GM11168 (cell line): ENCODE data around the gene TANC1.

Experiments used
- in situ Hi-C: fragments of 300-500 bp; cut with MboI; formaldehyde crosslinking; loops from one replicate; pipeline ENCODE4 v1.12.0; 2022; ENCODE audit warnings: low sequenced_read_pairs; ENCODE audit not compliant: unreplicated experiment

Gene TANC1

DNA sequence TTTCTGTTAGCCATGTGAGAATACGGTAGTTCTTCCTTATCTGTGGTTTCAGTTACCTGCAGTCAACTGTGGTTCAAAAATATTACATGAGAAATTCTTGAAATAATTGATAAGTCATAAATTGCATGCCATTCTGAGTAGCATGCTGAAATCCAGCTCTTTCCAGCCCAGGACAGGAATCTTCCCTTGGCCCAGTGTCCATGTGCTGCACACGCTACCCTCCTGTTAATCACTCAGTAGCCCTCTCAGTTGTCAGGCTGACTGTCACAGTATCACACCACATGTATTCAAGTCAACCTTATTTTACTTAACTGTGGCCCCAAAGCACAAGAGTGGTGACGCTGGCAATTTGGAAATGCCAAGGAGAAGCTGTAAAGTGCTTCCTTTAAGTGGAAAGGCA is 141.1 kb downstream of the TANC1 start:
- in situ Hi-C loops: no loop called here

DNA sequence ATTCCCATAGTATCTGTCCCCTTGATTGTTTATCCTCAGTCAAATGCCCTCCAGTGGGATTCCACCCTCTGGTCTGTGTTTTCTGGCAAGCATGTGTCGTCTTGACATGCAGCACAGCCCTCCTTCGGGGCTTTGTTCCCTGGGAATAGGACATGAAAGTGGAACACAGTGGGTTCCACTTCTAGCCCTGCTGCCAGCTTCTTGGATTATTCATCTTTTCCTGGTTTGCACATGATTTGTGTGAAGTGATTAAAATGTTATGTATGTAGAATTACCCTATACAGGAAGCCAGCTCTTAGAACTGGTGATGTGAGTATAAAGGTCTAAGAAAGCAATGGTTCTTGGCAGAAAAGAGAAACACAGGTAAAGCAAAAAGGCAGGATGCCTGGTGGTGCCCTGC is 142.3 kb downstream of the TANC1 start:
- in situ Hi-C loops: no loop called here

DNA sequence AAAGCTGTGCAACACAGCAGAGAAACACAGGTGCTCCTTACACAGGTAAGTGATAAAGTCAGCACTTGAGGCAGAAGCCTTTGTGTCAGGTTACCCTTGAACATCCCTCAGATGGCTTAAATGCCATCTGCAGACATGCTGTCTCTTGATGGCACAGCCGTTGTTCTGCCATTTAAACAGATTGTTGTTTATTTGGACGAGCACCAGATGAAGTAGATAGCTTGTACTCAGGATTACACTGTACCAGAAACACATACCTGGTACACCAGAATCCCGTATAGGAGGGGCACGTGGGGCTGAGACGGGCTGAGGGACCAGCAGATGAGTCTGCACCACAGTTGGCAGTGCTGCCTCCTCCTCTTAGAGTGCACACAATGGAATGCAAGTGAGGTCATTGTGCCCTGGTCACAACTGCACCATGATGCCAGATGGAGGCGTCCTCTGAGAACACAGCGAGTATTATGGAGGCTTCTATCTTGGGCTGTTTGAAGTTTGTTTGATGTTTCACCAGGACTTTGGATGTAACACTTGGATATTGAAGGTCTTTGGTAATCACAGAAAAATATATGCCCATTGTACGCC is 143.0 kb downstream of the TANC1 start:
- in situ Hi-C loops: no loop called here

DNA sequence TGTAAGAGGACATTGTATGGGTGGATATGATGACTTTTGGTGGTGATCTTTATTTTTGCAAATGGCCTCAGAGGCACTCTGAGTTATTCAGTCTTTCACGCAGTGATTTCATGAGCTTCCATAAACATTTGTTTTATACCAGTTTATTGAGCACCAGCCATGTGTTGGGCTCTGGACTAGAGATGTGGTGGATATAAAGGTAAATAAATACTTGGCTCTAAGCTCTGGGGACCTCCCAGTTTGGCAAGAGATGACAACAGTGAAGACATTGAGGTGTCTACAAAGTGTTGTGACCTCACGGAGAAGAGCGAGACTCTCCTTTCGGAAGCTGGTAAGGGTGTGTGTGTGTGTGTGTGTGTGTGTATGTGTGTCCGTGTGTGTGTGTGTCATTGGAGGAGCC is 146.4 kb downstream of the TANC1 start:
- in situ Hi-C loops: no loop called here

DNA sequence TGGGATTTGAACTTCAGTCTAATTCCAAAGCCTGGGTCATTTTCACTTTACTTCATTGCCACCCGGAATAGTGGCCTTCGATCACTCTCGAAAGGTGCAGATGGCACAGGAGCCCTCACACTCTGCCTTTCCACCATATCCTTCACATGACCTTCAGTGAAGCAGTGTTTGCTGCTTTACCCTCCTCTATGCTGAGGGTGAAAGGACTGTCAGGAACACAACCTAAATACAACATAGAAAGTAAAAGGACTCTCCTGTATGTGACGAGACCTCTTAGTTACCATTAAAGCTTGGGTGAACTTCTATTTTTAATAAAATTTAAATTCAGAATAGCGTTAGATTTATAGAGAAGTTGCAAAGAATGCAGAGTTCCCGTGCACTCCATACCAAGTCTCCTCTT is 148.5 kb downstream of the TANC1 start:
- in situ Hi-C loops: no loop called here

DNA sequence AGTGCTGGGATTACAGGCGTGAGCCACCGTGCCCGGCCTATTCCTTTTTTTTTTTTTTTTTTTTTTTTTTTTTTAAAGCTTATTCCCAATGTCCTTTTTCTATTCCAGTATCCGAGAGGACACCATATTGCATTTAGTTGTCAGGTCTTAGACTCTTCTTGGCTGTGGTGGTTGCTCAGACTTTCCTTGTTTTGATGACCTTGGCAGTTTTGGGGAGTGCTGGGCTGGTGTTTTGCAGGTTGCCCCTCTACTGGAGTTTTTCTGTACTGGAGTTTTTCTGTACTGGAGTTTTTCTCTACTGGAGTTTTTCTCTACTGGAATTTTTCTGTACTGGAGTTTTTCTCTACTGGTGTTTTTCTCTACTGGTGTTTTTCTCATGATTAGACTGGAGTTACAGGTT is 149.2 kb downstream of the TANC1 start:
- in situ Hi-C loops: no loop called here

DNA sequence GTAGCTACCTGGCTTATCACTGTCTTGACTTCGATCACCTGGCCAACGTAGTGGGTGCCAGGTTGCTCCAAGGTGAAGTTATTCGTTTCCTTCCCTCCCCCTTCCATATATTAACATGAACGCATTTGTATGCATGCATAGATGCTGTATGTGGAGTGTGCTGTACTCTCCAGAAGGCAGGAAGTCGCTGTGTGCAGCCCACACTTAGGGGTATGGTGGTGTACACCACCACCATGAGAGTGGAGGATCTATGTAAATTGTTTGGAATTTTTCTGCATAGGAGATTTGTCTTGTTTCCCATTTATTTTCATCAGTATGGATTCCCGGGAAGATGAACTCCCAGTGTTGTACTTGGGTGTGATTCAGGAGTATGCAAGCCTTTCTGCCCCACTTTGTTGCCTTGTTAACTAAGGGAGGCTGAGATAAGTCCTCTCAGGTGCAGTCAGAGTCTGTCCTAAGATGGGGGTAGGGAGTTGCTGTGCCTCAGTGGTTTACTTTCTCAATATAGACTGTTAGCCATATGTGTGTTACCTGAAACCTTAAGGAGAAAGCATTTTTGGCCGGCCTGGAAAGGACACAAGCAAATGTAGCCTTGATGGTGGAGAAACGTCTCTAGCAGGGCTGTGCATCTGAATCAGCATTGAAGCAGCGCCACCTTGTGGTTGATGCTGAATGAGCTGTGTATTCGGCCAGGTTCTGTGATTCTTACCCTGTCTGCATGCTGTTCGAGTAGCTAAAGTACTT is 149.8 kb downstream of the TANC1 start:
- in situ Hi-C loops: no loop called here

DNA sequence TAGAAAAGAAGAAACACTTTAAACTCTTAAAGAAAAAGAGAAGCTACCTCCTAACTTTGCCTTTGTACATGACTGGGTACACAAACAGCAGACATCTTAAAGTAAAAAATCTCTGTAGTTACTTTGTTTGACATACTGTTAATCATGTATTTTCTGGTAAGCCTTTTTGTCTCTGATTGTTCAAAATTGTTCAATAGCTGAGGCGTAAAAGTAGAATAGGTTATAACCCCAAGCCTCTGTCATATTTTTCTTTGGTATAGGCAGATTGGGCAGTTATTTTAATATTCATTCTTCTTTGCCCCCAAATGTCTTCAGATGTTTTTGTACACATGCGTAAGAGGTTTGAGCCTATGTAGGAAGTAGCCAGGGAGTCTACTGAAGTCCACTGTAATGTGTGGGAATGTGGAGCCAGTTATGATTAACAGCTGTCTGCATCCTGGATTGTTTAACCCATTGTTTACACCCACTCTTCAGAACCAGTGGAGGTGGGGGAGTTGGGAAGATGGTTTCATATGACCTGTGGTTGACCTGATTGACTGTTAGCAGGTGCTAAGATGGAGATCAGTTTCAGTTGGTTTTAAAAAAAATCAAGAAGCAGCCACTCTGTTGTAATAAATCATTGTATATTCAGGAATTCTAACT is 150.5 kb downstream of the TANC1 start:
- in situ Hi-C loops: no loop called here

DNA sequence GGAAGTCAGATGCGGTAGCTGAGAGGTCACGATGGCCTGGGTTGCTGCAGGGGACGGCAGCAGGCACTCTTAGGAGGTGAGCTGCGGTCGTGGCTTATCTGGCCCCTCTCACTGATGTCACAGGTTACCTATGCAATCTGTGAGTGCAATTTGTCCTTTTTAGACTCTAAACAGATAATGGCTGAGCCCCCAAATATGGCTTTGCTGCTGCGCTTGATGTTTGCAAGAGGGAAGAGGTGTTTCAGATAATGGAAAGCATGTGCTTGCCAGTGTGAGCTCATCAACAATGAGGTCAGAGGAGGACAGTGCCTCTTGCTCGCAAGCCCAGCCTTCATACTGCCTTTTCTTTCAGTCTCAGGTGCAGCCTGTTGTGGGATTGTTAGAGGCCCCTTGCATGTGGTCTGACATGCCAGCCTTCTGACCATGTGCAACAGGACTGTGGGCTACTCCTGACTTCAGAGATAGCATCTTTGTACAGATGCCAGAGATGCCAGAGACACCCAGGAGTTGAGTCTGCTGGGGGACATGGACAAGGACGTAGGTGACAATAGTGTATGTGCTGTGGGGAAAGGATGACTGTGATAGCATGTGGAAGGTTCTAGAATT is 151.3 kb downstream of the TANC1 start:
- in situ Hi-C loops: loop anchor here (5.0 kb wide), 1 partner anchor 207 kb away; no protein-coding TSS in a partner anchor

DNA sequence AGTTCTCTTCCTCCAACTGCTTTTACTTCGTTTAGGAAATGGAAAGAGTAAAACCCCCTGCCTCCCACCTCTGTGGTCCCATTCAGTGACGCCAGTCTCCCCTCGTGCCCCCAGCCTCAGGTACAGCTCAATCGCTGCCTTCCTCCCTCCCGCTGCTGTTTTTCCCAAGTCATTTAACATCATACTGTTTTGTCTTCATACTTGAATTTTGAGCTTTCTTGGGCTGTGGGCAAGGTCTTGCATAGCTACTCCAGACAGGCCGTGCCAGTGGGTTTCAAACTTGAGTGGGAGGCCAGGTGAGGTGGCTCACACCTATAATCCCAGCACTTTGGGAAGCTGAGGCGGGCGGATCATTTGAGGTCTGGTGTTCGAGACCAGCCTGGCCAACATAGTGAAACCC is 155.3 kb downstream of the TANC1 start:
- in situ Hi-C loops: loop anchor here (5.0 kb wide), 1 partner anchor 211 kb away; no protein-coding TSS in a partner anchor

DNA sequence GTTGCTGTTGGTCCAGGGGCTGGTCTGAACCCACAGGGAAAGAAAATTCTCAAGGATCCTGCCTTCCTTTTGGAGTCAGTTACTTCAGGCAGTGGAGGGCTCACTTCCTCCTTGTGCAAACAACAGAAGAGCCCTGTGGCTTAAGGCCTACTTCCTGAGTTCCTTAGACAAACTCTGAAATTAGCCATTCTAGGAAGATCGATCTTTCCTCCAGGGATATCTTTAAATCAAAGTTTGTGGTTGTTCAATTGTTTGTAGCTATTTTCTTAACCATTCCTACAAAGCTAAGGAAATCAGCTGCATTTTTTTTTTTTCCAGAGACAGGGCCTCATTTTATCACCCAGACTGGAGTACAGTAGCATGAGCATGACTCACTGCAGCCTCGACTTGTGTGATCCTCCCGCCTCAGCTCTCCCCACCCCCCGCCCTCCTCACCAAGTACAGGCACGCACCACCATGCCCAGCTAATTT is 156.0 kb downstream of the TANC1 start:
- in situ Hi-C loops: loop anchor here (5.0 kb wide), 1 partner anchor 212 kb away; no protein-coding TSS in a partner anchor

DNA sequence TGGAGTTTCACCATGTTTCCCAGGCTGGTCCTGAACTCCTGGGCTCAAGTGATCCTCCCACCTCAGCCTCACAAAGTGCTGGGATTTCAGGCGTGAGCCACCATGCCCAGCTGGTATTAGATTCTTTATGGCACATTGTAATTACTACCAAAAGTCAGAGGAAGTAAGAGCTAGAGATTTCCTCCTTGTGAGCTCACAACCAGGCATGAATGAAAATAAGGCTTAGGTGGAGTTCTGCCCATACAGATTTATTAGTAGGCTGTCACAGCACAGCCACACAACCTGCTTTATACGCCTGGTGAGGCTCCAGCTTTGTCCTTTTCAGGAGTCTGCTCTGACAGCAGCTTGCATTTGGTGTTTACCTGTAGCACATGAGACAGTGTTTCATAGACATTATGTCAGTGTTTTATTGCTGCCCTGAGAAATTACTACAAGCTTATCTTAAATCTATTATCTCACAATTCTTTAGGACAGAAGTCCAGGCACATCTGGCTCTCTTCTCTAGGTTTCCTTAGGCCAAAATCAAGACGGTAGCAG is 156.6 kb downstream of the TANC1 start:
- in situ Hi-C loops: loop anchor here (5.0 to 25.0 kb wide), 2 partner anchors 213 to 837 kb away; no protein-coding TSS in a partner anchor

DNA sequence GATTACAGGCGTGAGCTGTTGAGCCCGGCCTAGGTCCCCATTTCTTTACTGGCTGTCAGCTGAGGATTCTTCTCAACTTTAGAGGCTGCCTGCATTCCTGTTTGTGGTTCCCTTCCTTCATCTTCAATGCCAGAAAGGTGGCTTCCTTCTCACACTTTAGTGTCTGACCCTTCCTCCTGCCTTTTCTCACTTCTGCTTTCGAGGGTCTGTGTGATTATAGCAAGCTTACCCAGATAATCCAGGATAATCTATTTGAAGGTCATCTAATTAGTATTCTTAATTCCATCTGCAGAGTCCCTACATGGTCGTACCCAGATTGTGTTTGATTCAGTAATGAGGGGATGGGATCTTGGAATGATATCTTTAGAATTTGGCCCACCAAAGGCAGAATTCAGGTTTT is 157.4 kb downstream of the TANC1 start:
- in situ Hi-C loops: loop anchor here (25.0 kb wide), 1 partner anchor 836 kb away; no protein-coding TSS in a partner anchor

DNA sequence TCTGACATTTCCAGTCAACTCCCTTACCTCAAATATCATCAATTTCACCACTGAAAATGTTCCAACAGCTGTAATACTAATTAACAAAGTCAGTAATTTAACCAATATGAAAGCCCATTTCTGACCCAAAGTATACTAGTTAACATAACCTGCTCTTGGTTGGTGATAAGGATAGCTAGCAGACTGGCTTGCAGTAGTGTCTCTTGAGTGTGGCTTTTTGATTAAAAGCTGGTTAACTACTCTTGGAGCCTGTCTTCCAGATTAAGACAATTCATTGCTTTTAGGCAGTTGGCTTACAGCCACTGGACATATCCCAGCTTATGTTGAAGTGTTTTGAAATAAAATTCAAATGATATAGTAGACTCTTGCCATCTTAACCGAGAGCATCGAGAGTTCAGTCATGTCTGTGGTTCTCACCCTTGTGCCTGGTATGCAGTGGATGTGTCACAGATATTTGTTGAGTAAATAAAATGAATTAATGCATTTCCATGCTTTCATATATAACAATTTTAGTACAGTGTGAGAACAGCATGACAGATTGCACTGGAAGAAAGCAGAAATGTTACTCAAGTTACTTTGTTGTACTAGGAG is 158.1 kb downstream of the TANC1 start:
- in situ Hi-C loops: loop anchor here (25.0 kb wide), 1 partner anchor 836 kb away; no protein-coding TSS in a partner anchor

DNA sequence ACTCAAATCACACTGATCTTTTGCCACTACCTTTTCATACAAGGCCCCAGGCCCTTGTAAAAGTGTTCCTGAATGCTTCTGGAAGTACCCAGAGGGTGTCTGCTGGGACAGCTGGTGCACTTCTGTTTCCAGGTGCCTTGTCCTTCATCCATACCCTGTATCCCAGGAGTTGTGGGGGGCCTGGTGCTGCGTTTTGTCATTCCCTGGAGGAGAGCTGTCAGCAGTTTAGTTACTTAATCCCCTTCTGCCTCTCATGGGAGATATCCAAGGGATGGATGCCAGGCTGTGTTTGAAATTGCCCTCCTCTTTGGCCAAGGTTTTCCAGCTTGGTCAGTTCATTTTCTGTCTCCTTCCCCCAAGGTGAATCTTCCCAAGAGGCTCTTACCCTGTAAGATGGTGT is 159.8 kb downstream of the TANC1 start:
- in situ Hi-C loops: loop anchor here (25.0 kb wide), 1 partner anchor 834 kb away; no protein-coding TSS in a partner anchor

DNA sequence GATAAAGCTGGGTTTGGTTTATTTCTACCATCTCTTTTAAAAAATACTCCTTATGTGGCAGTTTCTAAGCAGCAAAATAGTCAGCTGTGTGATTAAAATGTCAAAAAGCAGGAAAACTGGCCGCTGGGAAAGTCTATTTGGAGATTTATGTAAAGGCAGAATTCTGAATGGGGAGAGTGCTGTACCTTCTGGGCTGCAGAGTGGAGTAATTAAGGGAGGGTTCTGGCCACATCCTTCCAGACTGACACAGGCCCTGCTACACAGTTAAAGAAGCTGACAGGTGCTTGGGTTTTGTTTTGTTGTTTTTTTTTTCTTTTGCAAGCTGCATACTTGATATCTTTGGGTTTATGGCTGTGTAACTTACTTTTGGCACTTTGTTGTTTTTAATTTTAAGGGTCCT is 160.8 kb downstream of the TANC1 start:
- in situ Hi-C loops: loop anchor here (25.0 kb wide), 1 partner anchor 833 kb away; no protein-coding TSS in a partner anchor

DNA sequence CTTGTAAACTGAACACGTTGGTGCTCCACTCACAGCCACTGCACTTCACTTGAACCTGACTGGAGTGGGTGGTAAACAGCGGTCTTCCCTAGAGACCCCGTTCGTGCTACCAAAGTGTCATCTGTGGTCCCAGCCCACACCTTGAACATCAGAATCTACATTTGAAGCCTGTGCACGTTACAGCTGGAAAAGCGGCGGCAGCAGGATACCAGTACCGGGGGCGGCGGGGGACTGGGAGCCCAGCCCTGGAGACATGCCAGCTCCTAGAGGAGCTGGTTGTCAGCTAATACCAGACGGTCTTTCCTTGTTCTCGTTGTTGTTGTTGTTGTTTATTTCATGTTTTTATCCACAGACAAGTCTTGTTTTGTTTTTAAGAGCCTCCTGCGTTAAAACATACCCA is 161.4 kb downstream of the TANC1 start:
- in situ Hi-C loops: loop anchor here (25.0 kb wide), 1 partner anchor 832 kb away; no protein-coding TSS in a partner anchor

DNA sequence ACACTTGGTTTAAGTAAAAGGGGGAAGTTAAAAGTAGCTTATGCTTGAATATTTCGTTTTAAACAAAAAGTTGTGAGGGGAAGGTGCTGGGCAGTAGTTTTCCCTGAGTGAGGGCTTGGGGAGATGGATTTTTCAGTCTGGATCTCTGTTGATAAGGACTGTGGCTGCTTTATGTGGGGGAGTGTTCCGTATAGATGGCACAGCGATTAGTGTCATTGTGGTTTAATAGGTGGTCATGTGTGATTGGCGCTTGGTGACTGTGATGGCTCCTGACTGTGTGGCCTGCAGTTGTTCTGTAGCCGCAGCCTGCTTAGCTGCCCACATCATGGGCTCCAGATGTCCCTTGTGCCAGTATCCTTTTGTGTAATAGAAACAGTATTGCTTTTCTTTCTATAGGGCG is 161.9 kb downstream of the TANC1 start:
- in situ Hi-C loops: loop anchor here (25.0 kb wide), 1 partner anchor 832 kb away; no protein-coding TSS in a partner anchor

DNA sequence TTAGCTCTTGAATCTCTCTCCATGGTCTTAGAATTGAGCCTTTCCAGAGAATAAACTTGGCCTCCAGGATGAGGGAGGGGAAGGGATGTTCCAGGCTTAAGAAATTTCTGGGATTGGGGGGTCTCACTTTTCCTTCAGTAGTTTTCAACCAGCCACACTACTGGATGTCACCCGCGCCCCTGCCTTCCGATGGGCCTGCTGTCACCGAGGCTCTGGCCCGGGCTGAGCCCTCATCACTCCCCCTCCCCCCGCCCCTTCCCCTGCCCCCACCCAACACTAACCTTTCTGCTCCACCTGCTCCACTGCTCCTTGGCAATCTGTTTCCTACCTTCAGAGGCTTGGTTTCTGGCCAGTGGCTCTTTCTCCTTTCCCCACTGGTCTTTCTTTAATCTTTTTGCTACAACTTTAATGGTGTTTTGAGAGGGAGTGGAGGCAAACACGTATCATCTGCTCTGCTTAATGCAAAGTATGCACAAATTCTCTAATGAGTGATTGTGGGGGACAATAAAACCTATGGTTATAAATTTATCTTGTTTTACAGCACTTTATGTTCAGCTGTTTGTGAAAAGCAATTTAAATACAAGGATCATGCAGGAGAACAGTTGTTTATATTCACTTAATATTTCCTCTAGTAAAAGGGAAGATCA is 162.9 kb downstream of the TANC1 start:
- in situ Hi-C loops: loop anchor here (25.0 kb wide), 1 partner anchor 831 kb away; no protein-coding TSS in a partner anchor
